ENCODE results near the gene TNK2.
"Not testable (repeated sequence)": the region's sequence is repeated elsewhere in the genome, so short reads cannot be mapped to it uniquely, and the experiment has no call there.

Gene TNK2

GRCh38 chr3:195844671-195845218 lies 63.6 kb downstream of the TNK2 start:
- DNase-seq, result no peak

DNA sequence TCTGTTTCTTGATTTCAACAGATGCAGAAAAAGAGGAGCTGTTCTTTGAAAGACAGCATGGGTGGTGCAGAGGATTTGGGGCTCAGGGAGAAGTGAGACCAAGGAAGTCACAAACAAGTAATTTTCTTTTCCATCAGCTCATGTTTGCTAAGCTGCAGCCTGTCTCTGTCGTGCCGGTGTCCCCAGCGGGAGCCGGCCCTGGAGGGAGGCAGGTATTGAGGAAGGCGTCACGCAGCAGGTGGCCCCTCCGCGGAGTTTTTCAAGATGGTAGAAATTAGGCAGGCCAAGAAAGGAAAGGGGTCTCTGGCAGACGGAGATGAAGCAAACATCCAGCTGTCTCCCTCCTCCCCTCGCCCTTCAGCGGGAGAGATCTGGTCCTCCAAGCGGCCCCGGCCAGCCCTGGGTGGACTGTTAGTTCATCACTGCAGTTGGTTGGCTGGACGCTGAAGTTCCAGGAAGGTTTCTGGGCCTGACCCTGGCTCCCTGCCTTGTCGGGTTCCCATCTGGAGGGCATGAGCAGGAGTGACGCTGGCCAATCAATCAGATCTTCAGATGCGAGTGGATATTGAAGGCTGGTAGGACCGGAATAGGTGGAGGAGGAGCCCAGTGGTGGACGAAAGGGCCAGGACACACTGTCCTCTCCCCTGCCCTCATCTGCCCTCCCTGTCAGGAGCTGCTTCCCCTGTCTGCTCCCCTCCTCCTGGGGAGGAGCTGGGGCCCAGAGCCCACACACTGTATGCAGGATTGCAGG lies 68.9 kb downstream of the TNK2 start:
- DNase-seq, result no peak

DNA sequence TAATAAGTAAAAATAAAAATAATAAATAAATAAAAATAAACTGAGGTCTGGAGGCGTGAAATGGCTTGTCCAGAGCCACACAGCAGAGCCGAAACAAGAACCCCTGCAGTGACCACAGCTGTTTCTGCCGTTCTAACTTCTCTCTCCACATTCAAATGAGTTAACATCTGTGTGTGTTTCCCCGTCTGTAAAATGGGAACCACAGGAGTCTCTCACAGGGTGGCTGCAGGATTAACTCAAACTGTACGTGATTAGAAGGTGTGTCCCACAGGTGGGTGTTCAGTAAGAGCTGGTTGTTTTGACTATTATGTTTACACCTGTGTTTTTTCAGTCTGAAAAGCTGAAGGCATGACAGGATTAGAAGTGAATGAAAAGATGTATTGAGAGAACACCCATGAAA lies 69.6 kb downstream of the TNK2 start:
- DNase-seq, result no peak

GRCh38 chr3:195836476-195837135 lies 71.7 kb downstream of the TNK2 start:
- no peak for DNase-seq

GRCh38 chr3:195835791-195836190 lies 72.6 kb downstream of the TNK2 start:
- no peak for DNase-seq

DNA sequence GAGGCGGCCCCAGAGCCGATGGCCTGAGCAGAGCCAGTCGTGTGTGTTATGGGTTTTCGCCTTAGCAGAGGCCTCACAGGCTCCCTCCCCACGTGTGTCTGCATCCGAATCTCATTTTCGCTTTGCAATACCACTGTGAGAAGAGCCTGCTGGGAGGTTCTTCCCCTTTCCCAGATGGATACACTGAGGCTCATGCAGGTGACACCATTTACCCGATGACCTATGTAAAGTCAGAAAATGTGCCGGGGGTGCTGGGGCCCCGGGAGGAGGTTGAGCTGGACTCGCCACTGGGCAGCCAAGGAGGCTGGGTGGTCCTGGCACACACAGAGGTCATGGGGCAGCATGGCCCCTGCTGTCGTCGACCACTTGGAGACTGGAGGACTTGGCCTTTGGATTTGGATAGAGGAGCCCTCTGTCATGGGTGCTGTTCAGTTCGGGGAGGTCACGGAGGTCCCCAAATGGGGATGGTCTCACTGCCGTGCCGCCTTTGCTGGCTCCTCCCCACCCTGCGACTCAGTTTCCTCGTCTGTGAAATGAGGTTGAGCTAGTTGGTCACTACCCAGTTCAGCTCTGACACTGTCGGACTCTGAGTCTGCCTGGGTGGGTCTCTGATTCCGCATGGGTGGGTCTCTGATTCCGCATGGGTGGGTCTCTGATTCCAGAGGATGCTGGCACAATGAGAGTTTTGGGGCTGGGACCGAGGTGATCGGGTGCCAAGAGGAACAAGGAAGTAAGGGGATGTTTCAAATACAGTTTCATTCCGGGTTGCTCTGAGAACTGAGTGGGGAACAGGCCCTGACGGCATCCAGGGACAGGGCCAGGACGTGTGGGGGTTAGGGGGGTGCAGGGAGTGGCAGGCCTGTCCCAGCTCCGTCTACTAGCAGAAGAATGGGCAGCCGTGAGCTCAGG lies 73.4 kb downstream of the TNK2 start:
- no peak for DNase-seq

DNA sequence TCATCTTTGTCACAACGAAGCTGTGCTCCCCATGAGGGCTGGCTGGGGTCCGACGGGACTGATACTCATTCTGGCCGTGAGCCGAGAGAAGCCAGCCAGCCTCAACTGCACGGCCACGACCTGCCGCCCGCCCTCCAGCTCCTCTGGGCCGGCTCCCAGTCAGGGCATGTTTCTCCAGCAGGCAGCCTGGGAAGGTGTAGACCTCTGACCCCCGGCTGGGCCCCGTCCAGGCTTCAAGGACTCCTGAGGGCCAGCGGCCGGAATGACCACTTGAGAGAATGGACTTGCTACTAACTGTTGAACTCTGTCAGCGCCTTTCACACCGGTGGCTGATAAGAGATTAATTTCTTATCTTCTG lies 78.5 kb downstream of the TNK2 start:
- no peak for DNase-seq

- DNase-seq, result no peak
Measured at GRCh38 chr3:195828762-195829161, 79.6 kb downstream of the TNK2 start.

DNA sequence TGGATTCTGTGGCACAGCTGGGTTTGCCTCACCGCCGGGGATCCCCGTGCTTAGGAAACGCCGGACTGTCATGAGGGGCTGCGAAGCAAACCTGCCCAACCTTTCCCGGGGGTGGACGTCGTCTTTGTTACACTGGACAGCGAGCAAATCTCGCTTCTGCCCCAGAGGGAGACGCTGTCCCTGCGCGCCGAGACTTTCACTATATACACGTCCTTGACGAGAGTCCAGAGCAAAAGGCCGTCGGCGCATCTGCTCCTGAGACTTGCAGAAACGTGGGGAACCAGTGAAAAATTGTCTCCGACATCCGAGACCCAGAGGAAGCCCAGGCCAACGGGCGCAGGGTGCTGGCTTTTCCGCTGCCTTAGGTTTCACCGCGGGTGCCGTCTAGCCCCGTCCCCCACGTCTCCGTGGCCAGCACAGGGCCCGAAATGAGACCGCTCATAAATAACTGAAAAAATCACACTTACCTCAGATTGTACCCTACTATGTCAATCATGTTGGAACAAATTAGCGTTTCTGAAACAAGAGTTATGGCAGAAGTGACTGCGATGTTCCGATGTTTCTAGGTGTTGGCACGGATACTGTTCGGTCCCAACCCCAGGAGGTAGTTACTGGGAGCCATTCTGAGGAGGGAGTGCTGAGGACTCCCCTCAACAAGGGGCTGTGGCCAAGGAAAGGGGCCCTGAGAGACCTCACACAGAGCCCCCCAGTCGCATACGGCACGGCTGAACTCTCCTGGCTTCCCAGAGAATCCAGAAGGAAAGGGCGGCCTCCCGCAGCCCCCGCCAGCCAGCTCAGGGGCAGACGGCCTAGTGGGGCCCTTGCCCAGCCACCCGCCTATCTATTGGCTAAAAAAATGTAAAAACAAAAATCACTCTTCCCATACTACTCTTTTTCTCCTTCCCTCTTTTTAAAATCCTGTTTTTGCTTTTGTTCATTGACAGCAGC lies 82.2 kb downstream of the TNK2 start:
- no peak for DNase-seq

GRCh38 chr3:195825191-195825588 lies 83.2 kb downstream of the TNK2 start:
- DNase-seq, result no peak

- DNase-seq, result not testable (repeated sequence)
Measured at GRCh38 chr3:195824425-195825190, 83.7 kb downstream of the TNK2 start.

DNA sequence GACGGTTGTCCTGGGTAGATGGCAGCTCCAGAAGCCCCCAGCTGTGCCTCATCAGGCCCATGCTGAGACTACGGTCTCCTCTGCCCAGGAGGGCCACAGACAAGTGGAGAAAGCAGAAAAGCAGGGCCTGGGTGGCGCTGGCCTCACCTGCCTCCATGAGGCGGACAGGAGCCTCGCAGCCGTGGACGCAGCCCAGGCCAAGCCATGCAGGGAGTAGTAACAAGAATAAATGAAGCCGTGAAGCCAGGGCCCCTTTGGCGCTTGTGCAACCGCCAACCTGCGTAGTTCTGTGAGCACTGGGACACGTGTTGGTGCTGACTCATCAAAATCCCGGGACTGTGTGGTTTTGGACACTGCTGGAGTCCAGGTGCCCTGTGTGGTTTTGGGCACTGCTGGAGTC lies 84.4 kb downstream of the TNK2 start:
- DNase-seq, result no peak

DNA sequence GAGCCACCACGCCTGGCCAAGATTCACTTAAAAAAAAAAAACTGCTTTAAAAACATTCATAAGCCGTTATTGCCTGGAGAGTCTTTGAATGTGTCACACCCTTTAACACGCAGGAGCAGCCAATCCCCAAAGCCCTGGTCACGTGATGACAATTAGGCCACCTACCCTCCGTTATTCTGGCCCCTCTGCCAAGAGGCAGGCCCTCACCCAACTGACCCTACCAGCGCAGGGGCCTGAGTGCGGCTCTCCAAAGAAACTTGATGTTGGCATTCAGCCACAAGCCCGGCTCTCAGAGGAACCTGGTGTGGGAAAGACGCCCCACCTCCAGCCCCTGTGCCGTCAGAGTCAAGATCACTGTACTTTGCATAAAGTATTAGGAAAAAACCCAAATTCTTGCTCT lies 85.1 kb downstream of the TNK2 start:
- DNase-seq, result no peak

- no peak for DNase-seq
Measured at GRCh38 chr3:195822131-195822696, 86.1 kb downstream of the TNK2 start.

- DNase-seq, result no peak
Measured at GRCh38 chr3:195821403-195822130, 86.8 kb downstream of the TNK2 start.

GRCh38 chr3:195820901-195821300 lies 87.5 kb downstream of the TNK2 start:
- no peak for DNase-seq

DNA sequence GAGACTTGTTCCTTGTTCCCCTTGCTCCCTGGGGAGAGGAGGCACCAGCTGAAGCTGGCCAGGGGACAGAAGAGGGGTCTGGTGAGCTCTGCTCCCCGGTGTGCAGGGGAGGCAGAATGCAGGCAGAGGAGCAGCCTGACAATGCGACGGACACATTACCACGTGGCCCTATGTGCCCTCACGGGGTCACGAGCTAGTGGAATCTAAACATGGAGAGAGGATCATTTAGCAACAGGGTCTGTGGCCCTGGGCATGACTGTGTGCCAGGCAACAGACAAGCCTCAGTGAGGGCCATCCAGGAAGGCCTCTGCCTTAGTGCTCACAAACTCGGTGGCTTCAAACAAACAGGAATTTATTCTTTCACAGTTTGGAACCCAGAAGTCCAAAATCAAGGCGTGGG lies 88.2 kb downstream of the TNK2 start:
- no peak for DNase-seq

- DNase-seq, result no peak
Measured at GRCh38 chr3:195818301-195818700, 90.0 kb downstream of the TNK2 start.

DNA sequence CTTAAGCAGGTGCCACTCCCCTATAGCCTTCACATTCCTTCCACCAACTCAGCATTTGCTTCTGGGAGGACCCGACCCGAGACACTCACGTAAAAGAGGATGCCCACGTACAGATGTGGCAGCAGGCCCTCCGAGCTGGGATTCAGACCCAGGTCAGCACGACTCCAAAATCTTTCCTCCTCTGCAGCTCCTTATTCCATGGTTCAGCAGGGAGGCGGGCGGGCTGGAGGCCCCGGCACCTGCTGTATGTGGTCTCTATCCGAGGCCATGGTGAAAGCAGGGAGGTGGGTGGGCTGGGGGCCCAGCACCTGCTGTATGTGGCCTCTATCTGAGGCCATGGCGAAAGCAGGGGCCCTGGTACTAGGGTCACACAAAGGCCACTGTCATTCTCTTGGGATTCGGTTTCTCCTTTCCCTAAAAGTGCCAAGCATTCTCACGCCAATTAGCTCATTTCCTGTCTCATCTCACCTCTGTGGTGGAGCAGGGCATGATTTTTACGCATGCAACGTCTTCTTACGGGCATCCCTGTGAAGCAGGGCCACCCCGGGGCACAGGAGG lies 90.7 kb downstream of the TNK2 start:
- no peak for DNase-seq
